OCI-LY1 (cell line): ENCODE results near the gene IER5.

Experiments
- H2AFZ ChIP-seq: fragments of 200-600 bp; sonication (generic), shearing (Covaris generic); 2 replicates; pipeline ENCODE4 v1.6.0; 2014; ENCODE audit warnings: antibody characterized with exemption, mild to moderate bottlenecking, low read length
- H3F3A ChIP-seq: fragments of 200-600 bp; sonication (generic), shearing (Covaris generic); 2 replicates; pipeline ENCODE4 v1.6.0; 2014; ENCODE audit warnings: mild to moderate bottlenecking, antibody characterized with exemption, low read length, moderate library complexity; ENCODE audit not compliant: insufficient read depth
- H3K27ac ChIP-seq: fragments of 200-600 bp; sonication (generic); 2 replicates; pipeline ENCODE4 v1.5.1; 2014; ENCODE audit warnings: low read length, mixed run types, mild to moderate bottlenecking, low read depth; ENCODE audit not compliant: poor library complexity, severe bottlenecking
- H3K27me3 ChIP-seq: fragments of 200-600 bp; sonication (generic); 2 replicates; pipeline ENCODE4 v1.6.0; 2014; ENCODE audit warnings: antibody characterized with exemption, mild to moderate bottlenecking, low read length, moderate library complexity; ENCODE audit not compliant: insufficient read depth
- H3K36me3 ChIP-seq: fragments of 200-600 bp; sonication (generic); 2 replicates; pipeline ENCODE4 v1.6.1; 2014; ENCODE audit warnings: mild to moderate bottlenecking, antibody characterized with exemption, low read length, moderate library complexity, mixed read lengths; ENCODE audit not compliant: insufficient read depth
- H3K4me1 ChIP-seq: fragments of 200-600 bp; sonication (generic); 2 replicates; pipeline ENCODE4 v1.5.1; 2014; ENCODE audit warnings: mild to moderate bottlenecking, low read length, moderate library complexity; ENCODE audit not compliant: insufficient read depth, severe bottlenecking
- H3K4me2 ChIP-seq: fragments of 200-600 bp; sonication (generic), shearing (Covaris generic); 2 replicates; pipeline ENCODE4 v1.6.1; 2014; ENCODE audit warnings: low read length
- H3K4me3 ChIP-seq: fragments of 200-600 bp; sonication (generic); 2 replicates; pipeline ENCODE4 v1.5.1; 2014; ENCODE audit warnings: low read length, low read depth, mild to moderate bottlenecking, mixed read lengths; ENCODE audit not compliant: poor library complexity, severe bottlenecking
- H3K79me2 ChIP-seq: fragments of 200-600 bp; shearing (Covaris generic); 2 replicates; pipeline ENCODE4 v1.6.1; 2016; ENCODE audit warnings: mixed run types, low read length, mixed read lengths; ENCODE audit not compliant: insufficient read depth
- H3K9ac ChIP-seq: fragments of 200-600 bp; sonication (generic), shearing (Covaris generic); 2 replicates; pipeline ENCODE4 v1.6.1; 2014; ENCODE audit warnings: mild to moderate bottlenecking, low read length, mixed read lengths
- H3K9me2 ChIP-seq: fragments of 200-600 bp; sonication (generic), shearing (Covaris generic); 2 replicates; pipeline ENCODE4 v1.6.1; 2014; ENCODE audit warnings: low read depth, mild to moderate bottlenecking, low read length, mixed read lengths
- H3K9me3 ChIP-seq: fragments of 200-600 bp; shearing (Covaris generic); 2 replicates; pipeline ENCODE4 v1.6.1; 2014; ENCODE audit warnings: low read length, mixed read lengths
- H4K20me1 ChIP-seq: fragments of 200-600 bp; sonication (generic), shearing (Covaris generic); 2 replicates; pipeline ENCODE4 v1.6.0; 2016; ENCODE audit warnings: mild to moderate bottlenecking, low read length; ENCODE audit not compliant: insufficient read depth
- EZH2 ChIP-seq: fragments of 200-600 bp; sonication (generic), shearing (Covaris generic); IDR thresholded peaks from 2 replicates; pipeline ENCODE4 v1.8.0; 2017; ENCODE audit warnings: borderline replicate concordance, mixed run types, mild to moderate bottlenecking, antibody characterized with exemption, low read length, moderate library complexity, mixed read lengths
- TF ChIP-seq, protein P1 (sequence below): fragments of 200-600 bp; sonication (generic), shearing (Covaris generic); IDR thresholded peaks from 2 replicates; pipeline ENCODE4 v1.5.1; 2017; ENCODE audit warnings: mild to moderate bottlenecking, antibody characterized with exemption, low read length, moderate library complexity, mixed read lengths

Gene IER5

DNA sequence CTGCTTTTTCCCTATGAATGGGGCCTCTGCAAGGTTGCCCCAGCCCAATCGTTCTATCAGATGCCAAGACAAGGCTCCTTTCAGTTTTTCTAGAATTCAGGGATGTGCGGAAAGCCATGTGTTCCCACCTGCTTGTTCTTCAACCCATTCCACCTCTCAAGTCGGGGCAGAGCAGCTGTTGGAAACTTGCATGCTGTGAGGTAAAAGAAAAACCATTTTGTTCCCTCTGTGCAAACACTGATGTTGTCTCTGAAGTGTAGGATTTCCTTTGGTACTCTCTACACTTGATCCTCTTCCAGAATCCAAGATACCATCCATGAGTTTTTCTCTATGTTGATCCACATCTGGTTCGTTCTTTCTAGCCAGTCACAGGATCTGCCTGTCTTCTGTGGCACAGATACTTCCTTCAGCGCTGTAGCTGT lies 7.3 kb downstream of the IER5 start:
- Histone ChIP-seq H3K27ac (no peak overlapping the region), H3F3A (no peaks in the 10 kb centered on the region), H3K9me3 (no peaks in the 10 kb centered on the region)

DNA sequence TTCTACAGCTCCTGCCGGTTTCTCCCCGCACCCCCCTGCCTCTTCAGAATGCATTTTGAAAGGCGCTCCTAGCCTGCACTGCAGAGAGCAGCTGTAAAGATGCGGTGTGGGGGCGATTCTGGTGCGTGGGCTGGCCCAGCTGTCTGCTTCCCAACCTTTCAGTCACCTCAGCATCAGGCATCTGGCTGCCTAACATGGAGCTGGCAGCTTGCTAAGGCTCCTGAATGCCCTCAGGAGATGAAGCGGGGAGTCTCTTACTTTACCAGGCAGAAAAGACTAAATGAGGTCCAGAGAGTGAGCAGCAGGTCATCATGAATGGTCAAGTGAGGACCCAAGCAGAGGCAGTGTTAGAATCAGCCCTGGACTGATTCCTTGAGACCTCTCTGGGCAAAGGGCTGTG lies 8.7 kb downstream of the IER5 start:
- H3F3A ChIP-seq: no peaks in the 10 kb centered on the region
- no peak overlapping the region for H3K4me2 ChIP-seq
- H3K27ac ChIP-seq: no peak overlapping the region
- no peaks in the 10 kb centered on the region for H3K9me2 ChIP-seq
- no peaks in the 10 kb centered on the region for H3K79me2 ChIP-seq
- no peaks in the 10 kb centered on the region for H3K36me3 ChIP-seq
- H4K20me1 ChIP-seq: no peaks in the 10 kb centered on the region
- H3K27me3 ChIP-seq: peaks cover 10% of the 10 kb centered on the region; the same call in 1 of the 2 replicates
- no peak overlapping the region for H3K4me3 ChIP-seq
- TF ChIP-seq, protein P1, sequence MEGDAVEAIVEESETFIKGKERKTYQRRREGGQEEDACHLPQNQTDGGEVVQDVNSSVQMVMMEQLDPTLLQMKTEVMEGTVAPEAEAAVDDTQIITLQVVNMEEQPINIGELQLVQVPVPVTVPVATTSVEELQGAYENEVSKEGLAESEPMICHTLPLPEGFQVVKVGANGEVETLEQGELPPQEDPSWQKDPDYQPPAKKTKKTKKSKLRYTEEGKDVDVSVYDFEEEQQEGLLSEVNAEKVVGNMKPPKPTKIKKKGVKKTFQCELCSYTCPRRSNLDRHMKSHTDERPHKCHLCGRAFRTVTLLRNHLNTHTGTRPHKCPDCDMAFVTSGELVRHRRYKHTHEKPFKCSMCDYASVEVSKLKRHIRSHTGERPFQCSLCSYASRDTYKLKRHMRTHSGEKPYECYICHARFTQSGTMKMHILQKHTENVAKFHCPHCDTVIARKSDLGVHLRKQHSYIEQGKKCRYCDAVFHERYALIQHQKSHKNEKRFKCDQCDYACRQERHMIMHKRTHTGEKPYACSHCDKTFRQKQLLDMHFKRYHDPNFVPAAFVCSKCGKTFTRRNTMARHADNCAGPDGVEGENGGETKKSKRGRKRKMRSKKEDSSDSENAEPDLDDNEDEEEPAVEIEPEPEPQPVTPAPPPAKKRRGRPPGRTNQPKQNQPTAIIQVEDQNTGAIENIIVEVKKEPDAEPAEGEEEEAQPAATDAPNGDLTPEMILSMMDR: no peak
- H3K9me3 ChIP-seq: no peaks in the 10 kb centered on the region
- no peak overlapping the region for H2AFZ ChIP-seq
- H3K4me1 ChIP-seq: no peaks in the 10 kb centered on the region
- no peak overlapping the region for H3K9ac ChIP-seq

More for the DNA sequence above, 7.3 kb downstream of the IER5 start:
- H2AFZ ChIP-seq: no peak overlapping the region
- peaks cover 6% of the 10 kb centered on the region; the same call in 1 of the 2 replicates for H3K27me3 ChIP-seq
- H4K20me1 ChIP-seq: no peaks in the 10 kb centered on the region
- no peaks in the 10 kb centered on the region for H3K79me2 ChIP-seq
- no peak overlapping the region for H3K9ac ChIP-seq
- H3K4me3 ChIP-seq: no peak overlapping the region
- H3K9me2 ChIP-seq: no peaks in the 10 kb centered on the region
- peaks cover 9% of the 10 kb centered on the region for H3K4me1 ChIP-seq
- H3K4me2 ChIP-seq: no peak overlapping the region
- TF ChIP-seq EZH2: no peak
- TF ChIP-seq, protein P1: no peak
- H3K36me3 ChIP-seq: no peaks in the 10 kb centered on the region; the same call in 1 of the 2 replicates

DNA sequence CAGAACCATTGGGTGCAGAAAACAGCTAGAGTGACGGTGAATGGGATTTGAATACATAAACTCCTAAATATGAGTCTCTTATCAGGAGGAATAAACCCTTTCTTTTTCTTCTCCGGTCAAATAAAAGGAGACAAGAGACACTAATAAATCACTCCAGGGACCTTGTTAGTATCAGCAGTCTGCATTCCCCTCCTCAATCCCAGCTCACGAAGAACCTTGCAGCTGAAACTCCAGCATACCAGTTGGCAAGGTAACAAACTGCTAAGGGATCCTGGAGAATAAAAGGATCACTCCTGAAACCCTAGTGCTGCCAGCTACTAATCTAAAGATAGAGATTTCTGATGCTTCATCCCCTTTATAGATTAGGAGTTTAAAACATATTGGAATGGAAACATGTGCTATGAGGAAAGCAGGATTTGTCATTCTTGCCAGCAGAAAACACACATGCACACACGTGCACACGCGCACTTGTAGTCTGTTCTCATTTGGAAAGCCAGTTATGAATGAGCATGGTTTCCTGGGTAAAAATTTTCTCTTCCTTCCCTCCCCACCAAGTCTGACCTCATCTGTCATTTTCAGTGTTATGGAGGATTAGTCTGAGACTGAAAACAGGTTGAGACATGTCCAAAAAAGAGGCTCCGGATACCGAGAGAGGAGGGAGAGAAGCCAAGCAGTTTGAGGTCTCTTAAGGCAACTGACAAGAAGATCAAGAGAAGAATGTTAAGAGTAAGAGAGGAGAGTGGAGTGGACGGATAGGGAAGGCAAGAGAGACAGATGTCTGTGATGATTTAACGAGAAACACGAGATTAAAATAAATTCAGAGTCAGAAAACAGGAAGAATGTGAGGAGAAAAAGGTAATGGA lies 10.9 kb downstream of the IER5 start:
- no peak overlapping the region for H3K27ac ChIP-seq
- no peak overlapping the region for H3K9ac ChIP-seq
- no peaks in the 10 kb centered on the region for H4K20me1 ChIP-seq
- no peaks in the 10 kb centered on the region for H3F3A ChIP-seq
- H3K9me2 ChIP-seq: no peaks in the 10 kb centered on the region
- no peaks in the 10 kb centered on the region for H3K36me3 ChIP-seq
- TF ChIP-seq, protein P1: no peak
- no peak for TF ChIP-seq EZH2
- H3K27me3 ChIP-seq: peaks cover 14% of the 10 kb centered on the region
- H3K4me1 ChIP-seq: peaks cover 3% of the 10 kb centered on the region
- H3K4me3 ChIP-seq: no peak overlapping the region
- no peak overlapping the region for H3K4me2 ChIP-seq
- no peaks in the 10 kb centered on the region for H3K79me2 ChIP-seq
- no peaks in the 10 kb centered on the region for H3K9me3 ChIP-seq
- no peak overlapping the region for H2AFZ ChIP-seq
